ENCODE results near the gene DGKD. TPM values are rescaled to one million over a fixed set of nuclear protein-coding genes. Genes with fewer than 3 reads are reported as not detected.
A peak's percentile ranks its signal among the peaks of the same experiment; 100 is the strongest.

DGKD gene
- total RNA-seq, 4 donors from 2014 or later = 7.0 to 55.4 (median 10.9) TPM

DNA sequence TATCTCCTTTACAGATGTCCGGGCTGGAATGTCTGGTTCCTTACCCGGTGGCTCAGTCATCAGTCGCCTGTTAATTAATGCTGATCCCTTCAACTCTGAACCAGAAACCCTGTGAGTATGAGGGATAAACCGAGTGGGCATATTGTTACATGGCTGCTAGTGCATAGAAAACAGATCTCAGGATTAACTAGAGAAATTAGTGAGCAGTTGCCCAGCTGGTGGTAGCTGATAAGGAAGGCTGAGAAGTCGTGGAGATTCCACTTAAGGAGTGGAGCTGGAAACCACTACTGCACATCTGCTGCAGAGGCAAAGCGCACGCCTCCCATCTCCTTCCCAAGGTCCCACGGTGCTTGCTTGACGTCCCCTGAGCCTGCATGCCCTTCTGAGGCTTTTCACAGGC is 97.7 kb downstream of the DGKD start:
- peak in 1 of 2 donors; percentile 11 for DNase-seq (ENCODE audit: low spot score in 2 of 2)
- no peak overlapping the region for H3K4me3 ChIP-seq
- H3K36me3 ChIP-seq = peaks cover 60% of the 10 kb centered on the region
- H3K9me3 ChIP-seq = no peaks in the 10 kb centered on the region
- TF ChIP-seq, protein P1, sequence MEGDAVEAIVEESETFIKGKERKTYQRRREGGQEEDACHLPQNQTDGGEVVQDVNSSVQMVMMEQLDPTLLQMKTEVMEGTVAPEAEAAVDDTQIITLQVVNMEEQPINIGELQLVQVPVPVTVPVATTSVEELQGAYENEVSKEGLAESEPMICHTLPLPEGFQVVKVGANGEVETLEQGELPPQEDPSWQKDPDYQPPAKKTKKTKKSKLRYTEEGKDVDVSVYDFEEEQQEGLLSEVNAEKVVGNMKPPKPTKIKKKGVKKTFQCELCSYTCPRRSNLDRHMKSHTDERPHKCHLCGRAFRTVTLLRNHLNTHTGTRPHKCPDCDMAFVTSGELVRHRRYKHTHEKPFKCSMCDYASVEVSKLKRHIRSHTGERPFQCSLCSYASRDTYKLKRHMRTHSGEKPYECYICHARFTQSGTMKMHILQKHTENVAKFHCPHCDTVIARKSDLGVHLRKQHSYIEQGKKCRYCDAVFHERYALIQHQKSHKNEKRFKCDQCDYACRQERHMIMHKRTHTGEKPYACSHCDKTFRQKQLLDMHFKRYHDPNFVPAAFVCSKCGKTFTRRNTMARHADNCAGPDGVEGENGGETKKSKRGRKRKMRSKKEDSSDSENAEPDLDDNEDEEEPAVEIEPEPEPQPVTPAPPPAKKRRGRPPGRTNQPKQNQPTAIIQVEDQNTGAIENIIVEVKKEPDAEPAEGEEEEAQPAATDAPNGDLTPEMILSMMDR (IDR thresholded peaks at IDR 0.05) = no peak
- no peak for TF ChIP-seq POLR2A (IDR thresholded peaks at IDR 0.05)
- no peaks in the 10 kb centered on the region for H3K27me3 ChIP-seq
- WGBS = 89% methylated on average over 9 of the region's 9 CpGs
- H3K27ac ChIP-seq = no peak overlapping the region
- no peaks in the 10 kb centered on the region for H3K4me1 ChIP-seq

DNA sequence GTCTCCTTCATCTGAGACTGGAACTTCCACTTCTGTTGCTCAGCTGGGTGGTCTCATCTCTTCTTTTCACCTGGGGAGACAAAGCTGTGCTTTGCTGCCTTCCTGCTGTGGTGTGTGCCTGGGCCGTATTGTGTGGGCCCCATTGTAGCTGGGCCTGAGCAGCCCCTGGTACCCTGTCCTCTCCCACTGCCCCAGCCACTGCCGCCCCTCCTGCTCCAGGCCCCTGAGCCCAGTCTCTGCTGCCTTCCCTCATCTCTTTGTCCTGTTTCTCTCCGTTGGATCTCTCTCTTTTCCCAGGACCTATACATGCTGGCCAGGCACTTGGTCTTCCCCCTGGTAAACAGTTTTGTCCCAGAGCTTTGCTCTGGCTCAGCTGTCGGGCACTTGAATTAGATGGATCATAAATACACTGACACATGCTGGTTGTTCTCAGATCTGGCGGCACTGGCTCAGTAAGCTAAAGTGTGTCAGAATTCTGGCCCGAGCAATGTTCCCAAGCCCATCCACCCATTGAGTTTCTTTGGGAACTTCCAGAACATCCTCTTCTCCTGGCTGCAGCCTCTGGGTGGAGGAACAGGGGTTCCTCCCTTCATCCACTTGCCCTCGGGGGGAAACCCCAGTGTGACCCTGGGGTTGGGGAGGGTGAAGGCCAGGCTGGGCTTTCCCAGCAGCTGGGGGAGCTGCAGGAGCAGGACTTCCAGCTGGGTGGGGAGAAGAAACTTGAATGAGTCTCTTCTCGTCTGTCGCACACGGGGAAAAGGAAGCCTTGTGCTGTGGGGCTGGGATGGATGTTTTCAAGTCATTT is 99.0 kb downstream of the DGKD start:
- Histone ChIP-seq H3K4me1 (no peaks in the 10 kb centered on the region), H3K36me3 (peaks cover 71% of the 10 kb centered on the region), H3K9me3 (no peaks in the 10 kb centered on the region), H3K4me3 (no peak overlapping the region), H3K27me3 (no peaks in the 10 kb centered on the region), H3K27ac (no peak overlapping the region)
- WGBS = 84% methylated on average over 10 of the region's 10 CpGs
- no peak for TF ChIP-seq EP300 (IDR thresholded peaks at IDR 0.05)
- TF ChIP-seq POLR2AphosphoS5 (IDR thresholded peaks at IDR 0.05) = no peak
- TF ChIP-seq, protein P1 (IDR thresholded peaks at IDR 0.05) = no peak
- no peak for TF ChIP-seq POLR2A (IDR thresholded peaks at IDR 0.05)
- DNase-seq (ENCODE audit: low spot score in 2 of 2) = peak in 1 of 2 donors; percentile 28

DNA sequence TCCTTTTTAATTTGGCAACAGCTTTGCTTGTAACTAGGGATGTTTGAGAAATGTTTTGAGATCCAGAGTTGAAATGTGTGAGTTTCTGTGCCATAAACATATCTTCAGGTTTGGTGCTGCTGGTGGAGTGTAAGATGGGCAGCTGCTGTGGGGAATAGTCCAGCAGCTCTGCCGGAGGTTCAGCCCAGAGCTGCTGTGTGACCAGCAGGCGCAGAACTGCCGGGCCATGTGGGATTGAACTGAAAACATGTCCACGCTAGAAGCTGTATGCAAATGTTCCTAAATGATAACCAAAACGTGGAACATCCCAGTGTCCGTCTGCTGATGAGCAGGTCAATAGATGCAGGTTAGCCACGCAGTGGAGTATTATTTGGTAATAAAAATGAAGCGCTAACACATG is 99.6 kb downstream of the DGKD start:
- Histone ChIP-seq H3K27me3 (no peaks in the 10 kb centered on the region), H3K36me3 (peaks cover 74% of the 10 kb centered on the region), H3K4me1 (no peaks in the 10 kb centered on the region), H3K4me3 (no peak overlapping the region), H3K9me3 (no peaks in the 10 kb centered on the region), H3K27ac (no peak overlapping the region)
- DNase-seq (ENCODE audit: low spot score in 2 of 2) = no peak
- TF ChIP-seq, protein P1 (IDR thresholded peaks at IDR 0.05) = no peak
- no peak for TF ChIP-seq POLR2AphosphoS5 (IDR thresholded peaks at IDR 0.05)
- no peak for TF ChIP-seq POLR2A (IDR thresholded peaks at IDR 0.05)
- no peak for TF ChIP-seq EP300 (IDR thresholded peaks at IDR 0.05)
- 82% methylated on average over 8 of the region's 8 CpGs for WGBS

DNA sequence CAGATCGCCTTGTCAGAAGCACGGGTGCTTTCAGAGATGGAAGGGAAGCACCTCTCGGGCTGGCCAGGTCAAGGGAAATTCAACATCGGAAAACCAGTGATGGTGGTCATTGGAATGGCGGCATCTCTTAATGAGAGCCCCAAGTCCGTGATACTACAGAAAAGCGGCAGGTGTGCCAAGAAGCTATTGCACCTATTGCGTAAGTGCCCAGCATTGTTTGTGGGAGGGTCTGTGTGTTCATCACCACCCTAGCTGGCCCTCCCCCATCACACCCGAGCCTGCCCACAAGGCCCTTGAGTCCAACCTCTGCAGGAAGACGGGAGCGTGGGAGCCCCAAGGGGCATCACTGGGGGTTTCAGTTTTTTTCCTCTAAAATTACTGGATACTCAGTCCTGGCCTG is 100.7 kb downstream of the DGKD start:
- H3K36me3 ChIP-seq = peaks cover 73% of the 10 kb centered on the region
- H3K9me3 ChIP-seq = no peaks in the 10 kb centered on the region
- 87% methylated on average over 10 of the region's 11 CpGs for WGBS

DNA sequence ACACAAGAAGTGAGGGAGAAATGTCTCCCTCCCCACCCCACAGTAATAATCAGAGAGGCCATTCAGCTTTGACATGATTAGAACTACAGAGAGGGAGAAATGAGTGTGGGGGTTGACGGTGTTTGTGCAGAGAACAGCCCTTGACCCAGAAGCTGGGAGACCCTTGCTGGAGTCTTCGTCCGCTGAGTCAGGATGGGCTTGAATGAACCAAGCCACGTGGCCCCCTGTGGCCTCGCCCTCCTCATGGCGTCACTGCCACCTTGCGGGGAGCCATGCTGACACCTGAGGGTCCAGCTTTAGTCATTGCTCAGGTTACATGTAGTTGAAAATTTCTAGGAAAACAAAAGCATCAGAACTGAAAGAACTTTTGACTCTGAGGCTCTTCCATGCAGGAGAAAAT is 101.2 kb downstream of the DGKD start:
- DNase-seq (ENCODE audit: low spot score in 2 of 2) = no peak
- WGBS = 99% methylated on average over 7 of the region's 7 CpGs
- no peaks in the 10 kb centered on the region for H3K9me3 ChIP-seq
- H3K27me3 ChIP-seq = no peaks in the 10 kb centered on the region
- TF ChIP-seq POLR2A (IDR thresholded peaks at IDR 0.05) = no peak
- TF ChIP-seq, protein P1 (IDR thresholded peaks at IDR 0.05) = no peak
- TF ChIP-seq POLR2AphosphoS5 (IDR thresholded peaks at IDR 0.05) = no peak
- no peak for TF ChIP-seq EP300 (IDR thresholded peaks at IDR 0.05)
- no peak overlapping the region for H3K27ac ChIP-seq
- peaks cover 74% of the 10 kb centered on the region for H3K36me3 ChIP-seq
- H3K4me1 ChIP-seq = no peaks in the 10 kb centered on the region
- no peak overlapping the region for H3K4me3 ChIP-seq

More for the DNA sequence above, 100.7 kb downstream of the DGKD start:
- TF ChIP-seq, protein P1 (IDR thresholded peaks at IDR 0.05) = no peak
- TF ChIP-seq POLR2A (IDR thresholded peaks at IDR 0.05) = no peak
- TF ChIP-seq EP300 (IDR thresholded peaks at IDR 0.05) = no peak
- TF ChIP-seq POLR2AphosphoS5 (IDR thresholded peaks at IDR 0.05) = no peak
- Histone ChIP-seq H3K27me3 (no peaks in the 10 kb centered on the region), H3K27ac (no peak overlapping the region), H3K4me1 (no peaks in the 10 kb centered on the region), H3K4me3 (no peak overlapping the region)
- no peak for DNase-seq (ENCODE audit: low spot score in 2 of 2)

Measured in suprapubic skin (tissue), 4 donors.